Mesendoderm (in vitro differentiated cells): Measurements from ENCODE around the gene VANGL2.

ENCODE experiments used
- DNase-seq: peaks from one replicate; pipeline ENCODE4 v3.0.0; 2013
- H2AK5ac ChIP-seq: 2 replicates; pipeline ENCODE4 v1.6.1; 2013; ENCODE audit warnings: low read length, inconsistent platforms
- H2BK120ac ChIP-seq: 2 replicates; pipeline ENCODE4 v1.6.1; 2013; ENCODE audit warnings: low read depth, mild to moderate bottlenecking, low read length, moderate library complexity, mixed read lengths
- H2BK15ac ChIP-seq: replicated peaks from 2 replicates; pipeline ENCODE4 v1.6.1; 2013; ENCODE audit warnings: low read depth, mild to moderate bottlenecking, moderate library complexity
- H2BK5ac ChIP-seq: 2 replicates; pipeline ENCODE4 v1.6.1; 2013; ENCODE audit warnings: low read length, inconsistent platforms
- H3K18ac ChIP-seq: 2 replicates; pipeline ENCODE4 v1.6.1; 2013; ENCODE audit warnings: mild to moderate bottlenecking, low read length, mixed read lengths
- H3K23ac ChIP-seq: one replicate; pipeline ENCODE4 v1.6.1; 2013; ENCODE audit warnings: low read length
- H3K27ac ChIP-seq: 2 replicates; pipeline ENCODE4 v1.5.1; 2013; ENCODE audit warnings: low read depth, mild to moderate bottlenecking, inconsistent platforms, low read length, moderate library complexity
- H3K27me3 ChIP-seq: 2 replicates; pipeline ENCODE4 v1.6.1; 2013; ENCODE audit warnings: low read length, control low read depth, mild to moderate bottlenecking, inconsistent platforms; ENCODE audit not compliant: insufficient read depth, poor library complexity
- H3K36me3 ChIP-seq: 2 replicates; pipeline ENCODE4 v1.6.1; 2013; ENCODE audit warnings: low read length, inconsistent platforms; ENCODE audit not compliant: control insufficient read depth, insufficient read depth
- H3K4ac ChIP-seq: one replicate; pipeline ENCODE4 v1.6.1; 2013; ENCODE audit warnings: low read depth, mild to moderate bottlenecking, low read length, moderate library complexity
- H3K4me1 ChIP-seq: 2 replicates; pipeline ENCODE4 v1.6.1; 2013; ENCODE audit warnings: low read depth, low read length, inconsistent platforms; ENCODE audit not compliant: control insufficient read depth
- H3K4me2 ChIP-seq: 2 replicates; pipeline ENCODE4 v1.6.1; 2013; ENCODE audit warnings: low read length
- H3K4me3 ChIP-seq: 2 replicates; pipeline ENCODE4 v1.5.1; 2013; ENCODE audit warnings: mild to moderate bottlenecking, low read length
- H3K56ac ChIP-seq: one replicate; pipeline ENCODE4 v1.6.1; 2013; ENCODE audit warnings: low read length
- H3K79me1 ChIP-seq: 2 replicates; pipeline ENCODE4 v1.6.1; 2013; ENCODE audit warnings: low read length, inconsistent platforms
- H3K79me2 ChIP-seq: 2 replicates; pipeline ENCODE4 v1.6.1; 2013; ENCODE audit warnings: mild to moderate bottlenecking, low read length; ENCODE audit not compliant: control insufficient read depth, insufficient read depth
- H3K9ac ChIP-seq: 2 replicates; pipeline ENCODE4 v1.6.1; 2013; ENCODE audit warnings: low read length, inconsistent platforms
- H4K5ac ChIP-seq: one replicate; pipeline ENCODE4 v1.6.1; 2013; ENCODE audit warnings: low read length
- H4K8ac ChIP-seq: one replicate; pipeline ENCODE4 v1.6.1; 2013; ENCODE audit warnings: low read depth, mild to moderate bottlenecking, control low read depth, low read length, moderate library complexity
- WGBS: extraction: QIAGEN DNeasy Blood & Tissue Kit; methylation state at CpG from one replicate; pipeline ENCODE4 v1.1.7; 2013; ENCODE audit warnings: low lambda C conversion rate, missing lambda C conversion rate; ENCODE audit not compliant: insufficient coverage; ENCODE audit errors: extremely low coverage; 5-methylcytosine and 5-hydroxymethylcytosine counted together

VANGL2 gene

DNA sequence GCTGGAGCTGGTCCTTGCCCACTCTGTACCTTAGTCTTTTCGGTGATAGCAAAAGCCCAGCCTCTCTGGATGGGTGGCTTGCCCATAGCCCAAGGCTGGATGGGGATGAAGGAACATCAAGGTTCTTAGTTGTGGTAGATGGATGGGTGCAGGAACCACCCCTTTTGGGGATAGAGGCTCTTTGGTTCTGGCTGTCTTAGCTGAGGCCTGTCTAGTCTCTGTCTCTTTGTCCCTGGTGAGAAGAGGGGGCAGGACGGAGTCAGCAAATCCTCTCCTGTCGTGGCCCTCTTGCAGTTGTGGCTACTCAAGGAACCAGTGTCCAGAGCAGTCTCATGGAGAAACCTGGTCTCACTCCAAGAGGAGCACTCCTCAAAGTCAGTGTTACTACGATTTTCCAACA lies 8.5 kb downstream of the VANGL2 start:
- no peak overlapping the region for H3K4me2 ChIP-seq
- no peak overlapping the region for H3K18ac ChIP-seq
- H2BK120ac ChIP-seq: no peak overlapping the region
- peaks cover 87% of the 10 kb centered on the region for H3K79me2 ChIP-seq
- peak overlapping the region; percentile 50 for H3K4ac ChIP-seq
- H3K79me1 ChIP-seq: peaks cover 65% of the 10 kb centered on the region
- H3K4me1 ChIP-seq: peaks cover 34% of the 10 kb centered on the region
- WGBS: no CpG with 5 or more reads among the region's 4 CpGs
- no peaks in the 10 kb centered on the region for H3K27me3 ChIP-seq
- no peak overlapping the region for H2BK15ac ChIP-seq
- H3K56ac ChIP-seq: peak overlapping the region; percentile 54
- H3K27ac ChIP-seq: no peak overlapping the region
- no peak overlapping the region for H3K23ac ChIP-seq
- H2AK5ac ChIP-seq: peak overlapping the region; percentile 48
- H3K4me3 ChIP-seq: no peak overlapping the region
- H4K8ac ChIP-seq: no peak overlapping the region
- no peak for DNase-seq
- no peak overlapping the region for H4K5ac ChIP-seq
- H3K36me3 ChIP-seq: peaks cover 1% of the 10 kb centered on the region
- no peak overlapping the region for H2BK5ac ChIP-seq
- H3K9ac ChIP-seq: no peak overlapping the region

DNA sequence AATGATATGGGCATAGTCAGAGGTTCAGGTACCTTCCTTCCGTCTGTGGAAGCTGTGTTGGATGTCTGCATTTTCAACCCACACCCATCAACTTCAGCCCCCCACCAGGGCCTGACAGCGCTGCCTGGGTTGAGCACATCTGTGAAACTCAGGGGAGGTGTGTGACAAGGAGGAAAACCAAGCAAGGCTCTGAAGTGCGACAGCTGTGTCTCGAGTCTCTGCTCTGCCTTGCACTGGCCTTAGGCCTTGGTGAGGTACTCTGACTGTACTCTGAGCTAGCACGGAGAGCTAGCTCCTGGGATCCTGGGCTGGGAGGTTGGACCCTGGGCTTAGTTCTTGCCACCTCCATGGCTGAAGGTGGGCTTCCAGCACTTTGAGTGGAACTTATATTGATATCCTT lies 9.1 kb downstream of the VANGL2 start:
- H3K4me1 ChIP-seq: peaks cover 34% of the 10 kb centered on the region
- H3K36me3 ChIP-seq: peaks cover 1% of the 10 kb centered on the region
- H3K27me3 ChIP-seq: no peaks in the 10 kb centered on the region

DNA sequence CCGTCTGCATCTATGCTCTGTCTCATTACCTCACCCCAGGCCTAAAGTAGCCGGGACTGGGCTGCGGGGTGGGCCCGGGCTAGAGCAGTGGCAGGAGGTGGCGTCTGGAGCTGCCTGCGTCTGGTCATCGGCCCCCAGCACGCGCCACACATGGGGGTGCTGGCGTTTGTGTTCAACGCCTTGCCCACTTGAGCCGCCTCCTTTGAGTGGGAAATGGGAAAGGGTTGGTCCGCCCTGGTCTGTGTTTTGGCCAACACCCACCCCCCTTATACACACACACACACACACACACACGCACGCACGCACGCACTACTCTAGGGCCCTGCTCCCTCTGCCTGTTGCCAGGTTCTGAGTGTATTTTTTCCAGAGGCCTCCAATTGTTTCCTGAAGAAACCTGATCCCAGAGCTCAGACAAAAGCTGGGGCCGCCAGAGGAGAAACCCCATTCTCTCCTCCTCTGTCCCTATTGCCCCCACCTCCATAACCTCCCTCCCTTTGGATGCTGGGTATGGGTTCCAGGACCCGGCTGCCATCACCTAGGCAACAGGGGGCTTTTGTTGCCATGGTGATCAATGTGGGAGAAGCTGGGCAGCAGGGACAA lies 10.1 kb downstream of the VANGL2 start:
- Histone ChIP-seq H2AK5ac (no peak overlapping the region), H3K9ac (no peak overlapping the region), H4K8ac (no peak overlapping the region), H2BK120ac (no peak overlapping the region), H3K23ac (no peak overlapping the region), H3K27ac (no peak overlapping the region), H3K56ac (peak overlapping the region; percentile 65), H3K4ac (no peak overlapping the region), H3K4me2 (no peak overlapping the region), H2BK5ac (no peak overlapping the region), H3K4me1 (peaks cover 38% of the 10 kb centered on the region), H3K79me2 (peaks cover 79% of the 10 kb centered on the region), H3K27me3 (no peaks in the 10 kb centered on the region), H3K36me3 (peaks cover 1% of the 10 kb centered on the region), H4K5ac (no peak overlapping the region), H3K79me1 (peaks cover 62% of the 10 kb centered on the region), H3K18ac (no peak overlapping the region), H3K4me3 (no peak overlapping the region), H2BK15ac (no peak overlapping the region)
- no CpG with 5 or more reads among the region's 19 CpGs for WGBS
- DNase-seq: peak; percentile 61

More for the DNA sequence above, 9.1 kb downstream of the VANGL2 start:
- H4K8ac ChIP-seq: no peak overlapping the region
- H3K27ac ChIP-seq: no peak overlapping the region
- peaks cover 84% of the 10 kb centered on the region for H3K79me2 ChIP-seq
- no peak overlapping the region for H4K5ac ChIP-seq
- no peak overlapping the region for H3K4ac ChIP-seq
- no peak overlapping the region for H3K18ac ChIP-seq
- WGBS: no CpG with 5 or more reads among the region's 5 CpGs
- no peak overlapping the region for H2BK120ac ChIP-seq
- no peak overlapping the region for H2AK5ac ChIP-seq
- peak overlapping the region; percentile 26 for H3K9ac ChIP-seq
- H3K79me1 ChIP-seq: peaks cover 61% of the 10 kb centered on the region
- DNase-seq: no peak
- H3K4me3 ChIP-seq: no peak overlapping the region
- H3K4me2 ChIP-seq: no peak overlapping the region
- no peak overlapping the region for H3K23ac ChIP-seq
- no peak overlapping the region for H2BK5ac ChIP-seq
- H3K56ac ChIP-seq: peak overlapping the region; percentile 65
- no peak overlapping the region for H2BK15ac ChIP-seq

DNA sequence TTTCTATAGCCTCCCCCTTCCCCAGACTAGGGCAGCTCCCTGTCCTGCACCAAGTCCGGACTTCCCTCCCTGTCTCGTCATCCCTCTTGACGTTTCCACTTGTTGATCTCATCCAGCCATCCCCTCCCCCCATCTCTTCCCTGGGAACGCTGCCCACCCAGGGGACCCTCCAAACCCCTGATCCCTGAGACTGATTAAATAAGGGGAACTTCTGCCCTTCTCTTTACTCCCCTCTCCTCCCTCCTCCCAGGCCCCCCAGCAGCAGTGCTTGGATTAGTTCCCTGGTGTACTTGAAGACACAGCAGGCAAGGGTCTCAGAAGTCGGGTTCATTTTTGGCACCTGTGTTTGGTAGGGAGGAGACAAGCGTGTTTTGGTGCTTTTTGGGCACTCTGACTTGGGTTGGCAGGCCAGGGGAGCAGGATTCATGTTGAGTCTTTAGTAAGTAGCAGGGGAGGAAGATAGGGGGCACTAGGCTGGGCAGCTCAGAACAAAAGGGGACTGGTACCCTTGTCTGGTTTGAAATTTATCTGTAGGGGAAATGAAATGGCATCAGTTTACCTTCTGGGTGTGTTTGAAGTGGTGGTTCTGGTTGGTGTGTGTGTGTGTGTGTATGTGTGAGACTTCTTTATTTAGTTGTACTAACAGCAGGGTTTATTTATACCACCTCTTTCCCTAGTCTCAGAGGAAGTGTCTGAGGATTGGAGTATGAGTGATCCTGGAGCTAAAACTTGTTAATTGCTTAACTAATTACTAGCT lies 11.1 kb downstream of the VANGL2 start:
- H3K4me1 ChIP-seq: peaks cover 34% of the 10 kb centered on the region
- H2BK5ac ChIP-seq: no peak overlapping the region
- H3K36me3 ChIP-seq: peaks cover 1% of the 10 kb centered on the region
- H2BK15ac ChIP-seq: no peak overlapping the region
- H4K8ac ChIP-seq: no peak overlapping the region
- H3K79me2 ChIP-seq: peaks cover 70% of the 10 kb centered on the region
- H3K4ac ChIP-seq: no peak overlapping the region
- H3K18ac ChIP-seq: no peak overlapping the region
- H3K56ac ChIP-seq: peak overlapping the region; percentile 30
- H3K9ac ChIP-seq: no peak overlapping the region
- H3K27ac ChIP-seq: no peak overlapping the region
- H2BK120ac ChIP-seq: no peak overlapping the region
- WGBS: no CpG with 5 or more reads among the region's 6 CpGs
- no peak overlapping the region for H3K4me3 ChIP-seq
- H3K79me1 ChIP-seq: peaks cover 56% of the 10 kb centered on the region
- H3K4me2 ChIP-seq: no peak overlapping the region
- peak overlapping the region; percentile 75 for H3K23ac ChIP-seq
- no peak overlapping the region for H2AK5ac ChIP-seq
- no peak for DNase-seq
- H3K27me3 ChIP-seq: no peaks in the 10 kb centered on the region
- H4K5ac ChIP-seq: no peak overlapping the region

DNA sequence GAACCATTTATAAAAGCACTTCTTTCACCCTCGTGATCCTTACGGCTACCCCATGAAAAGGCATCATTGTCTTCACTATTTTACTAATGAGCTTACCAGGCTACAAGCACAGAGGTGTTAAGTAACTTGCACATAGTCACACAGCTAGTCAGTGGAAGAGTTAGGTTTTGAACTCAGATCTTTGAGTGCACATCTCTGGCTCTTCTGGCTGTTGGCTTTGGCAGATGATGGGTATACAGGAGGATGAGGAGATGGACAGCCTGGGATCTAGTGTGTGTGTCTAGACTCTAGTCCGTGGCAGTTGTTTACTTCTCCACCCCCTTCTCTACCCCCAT lies 11.6 kb downstream of the VANGL2 start:
- Histone ChIP-seq H2BK15ac (no peak overlapping the region), H3K18ac (no peak overlapping the region), H2BK5ac (no peak overlapping the region), H4K5ac (no peak overlapping the region), H3K27me3 (no peaks in the 10 kb centered on the region), H3K4ac (no peak overlapping the region), H3K4me2 (no peak overlapping the region), H3K56ac (no peak overlapping the region), H3K23ac (no peak overlapping the region), H2AK5ac (no peak overlapping the region), H2BK120ac (no peak overlapping the region), H3K4me3 (no peak overlapping the region), H3K36me3 (peaks cover 3% of the 10 kb centered on the region), H4K8ac (no peak overlapping the region), H3K27ac (no peak overlapping the region), H3K79me1 (peaks cover 56% of the 10 kb centered on the region), H3K4me1 (peaks cover 33% of the 10 kb centered on the region), H3K9ac (no peak overlapping the region), H3K79me2 (peaks cover 65% of the 10 kb centered on the region)
- WGBS: no CpG with 5 or more reads among the region's 3 CpGs
- DNase-seq: no peak
